ENCODE data around the gene PTBP2.

Gene PTBP2

GRCh38 chr1:96837057-96837780 lies 115.6 kb downstream of the PTBP2 start:
- H3K27ac Mint-ChIP-seq: peak overlapping the region; percentile 44 to 66 (median 62)
- H3K27me3 Mint-ChIP-seq (ENCODE audit: low read depth): no peaks in the 10 kb centered on the region
- peaks cover 15% of the 10 kb centered on the region for H3K4me1 Mint-ChIP-seq
- H3K36me3 Mint-ChIP-seq (ENCODE audit: low read depth): no peaks in the 10 kb centered on the region
- no peaks in the 10 kb centered on the region for H3K9me3 Mint-ChIP-seq
- no peak for TF ChIP-seq CTCF (IDR thresholded peaks at IDR 0.05; ENCODE audit: unreplicated experiment in 3 of 3)
- no peak overlapping the region for H3K4me3 Mint-ChIP-seq

GRCh38 chr1:96837781-96838216 lies 116.2 kb downstream of the PTBP2 start:
- H3K4me3 Mint-ChIP-seq: no peak overlapping the region
- peaks cover 15% of the 10 kb centered on the region for H3K4me1 Mint-ChIP-seq
- no peaks in the 10 kb centered on the region for H3K9me3 Mint-ChIP-seq
- no peak for TF ChIP-seq CTCF (IDR thresholded peaks at IDR 0.05; ENCODE audit: unreplicated experiment in 3 of 3)
- H3K27ac Mint-ChIP-seq: peak overlapping the region; percentile 44 to 66 (median 62)
- H3K36me3 Mint-ChIP-seq (ENCODE audit: low read depth): no peaks in the 10 kb centered on the region
- H3K27me3 Mint-ChIP-seq (ENCODE audit: low read depth): no peaks in the 10 kb centered on the region

- Mint-ChIP-seq H3K4me1 (peaks cover 15% of the 10 kb centered on the region), H3K27me3 (ENCODE audit: low read depth) (peaks cover 3% of the 10 kb centered on the region), H3K4me3 (no peak overlapping the region), H3K36me3 (ENCODE audit: low read depth) (no peaks in the 10 kb centered on the region), H3K9me3 (no peaks in the 10 kb centered on the region), H3K27ac (peak overlapping the region in 2 of 3 experiments; percentile 54 to 68)
- TF ChIP-seq CTCF (IDR thresholded peaks at IDR 0.05; ENCODE audit: unreplicated experiment in 3 of 3): no peak
Measured at GRCh38 chr1:96840396-96840795, 118.8 kb downstream of the PTBP2 start.

GRCh38 chr1:96842215-96842614 lies 120.6 kb downstream of the PTBP2 start:
- peaks cover 3% of the 10 kb centered on the region for H3K27me3 Mint-ChIP-seq (ENCODE audit: low read depth)
- no peak for TF ChIP-seq CTCF (IDR thresholded peaks at IDR 0.05; ENCODE audit: unreplicated experiment in 3 of 3)

GRCh38 chr1:96843196-96843595 lies 121.6 kb downstream of the PTBP2 start:
- H3K9me3 Mint-ChIP-seq: peaks cover 3% of the 10 kb centered on the region
- TF ChIP-seq CTCF (IDR thresholded peaks at IDR 0.05; ENCODE audit: unreplicated experiment in 3 of 3): no peak
- H3K27ac Mint-ChIP-seq: peak overlapping the region in 1 of 3 experiments; percentile 66
- no peak overlapping the region for H3K4me3 Mint-ChIP-seq
- H3K36me3 Mint-ChIP-seq (ENCODE audit: low read depth): no peaks in the 10 kb centered on the region
- H3K4me1 Mint-ChIP-seq: peaks cover 6% of the 10 kb centered on the region
- H3K27me3 Mint-ChIP-seq (ENCODE audit: low read depth): peaks cover 3% of the 10 kb centered on the region

More at GRCh38 chr1:96842215-96842614, 120.6 kb downstream of the PTBP2 start:
- H3K36me3 Mint-ChIP-seq (ENCODE audit: low read depth): no peaks in the 10 kb centered on the region
- peaks cover 3% of the 10 kb centered on the region for H3K9me3 Mint-ChIP-seq
- H3K4me1 Mint-ChIP-seq: peaks cover 8% of the 10 kb centered on the region
- H3K4me3 Mint-ChIP-seq: no peak overlapping the region
- no peak overlapping the region for H3K27ac Mint-ChIP-seq

- TF ChIP-seq CTCF (IDR thresholded peaks at IDR 0.05; ENCODE audit: unreplicated experiment in 3 of 3): no peak
- H3K9me3 Mint-ChIP-seq: peaks cover 3% of the 10 kb centered on the region
- H3K4me3 Mint-ChIP-seq: no peak overlapping the region
Measured at GRCh38 chr1:96843601-96844000, 122.0 kb downstream of the PTBP2 start.

More at GRCh38 chr1:96843601-96844000, 122.0 kb downstream of the PTBP2 start:
- peaks cover 3% of the 10 kb centered on the region for H3K27me3 Mint-ChIP-seq (ENCODE audit: low read depth)
- H3K27ac Mint-ChIP-seq: peak overlapping the region in 1 of 3 experiments; percentile 66
- H3K36me3 Mint-ChIP-seq (ENCODE audit: low read depth): no peaks in the 10 kb centered on the region
- H3K4me1 Mint-ChIP-seq: peaks cover 6% of the 10 kb centered on the region
